HepG2 (cell line): ENCODE measurements around the gene PROX2. TPM values are rescaled to one million over a fixed set of nuclear protein-coding genes. Genes with fewer than 3 reads are reported as not detected.

Experiments
- EP300 ChIP-seq, 3 experiments: sonication (generic) in 1 of 3; formaldehyde crosslinking in 1 of 3; IDR thresholded peaks; 2 replicates each; pipeline versions ENCODE4 v1.5.1 to v1.6.1; 2011 to 2020; ENCODE audit warnings: low read depth in 2 of 3, low read length in 2 of 3, borderline replicate concordance in 1 of 3, improper control_type of control experiment in 1 of 3, mild to moderate bottlenecking in 1 of 3, missing genetic modification reagents in 1 of 3, moderate library complexity in 1 of 3
- HES4 ChIP-seq: sonication (generic); formaldehyde crosslinking; IDR thresholded peaks from 2 replicates; pipeline ENCODE4 v1.9.0; 2021; ENCODE audit warnings: mild to moderate bottlenecking, missing genetic modification reagents, borderline replicate concordance
- KMT2B ChIP-seq: IDR thresholded peaks from 2 replicates; pipeline ENCODE4 v1.6.1; 2016; ENCODE audit warnings: missing genetic modification reagents, missing compliant biosample characterization
- NFKB2 ChIP-seq: sonication (generic); formaldehyde crosslinking; IDR thresholded peaks from 2 replicates; pipeline ENCODE4 v1.4.0; 2020; ENCODE audit warnings: missing genetic modification reagents, borderline replicate concordance
- SCMH1 ChIP-seq: sonication (generic); formaldehyde crosslinking; IDR thresholded peaks from 2 replicates; pipeline ENCODE4 v1.9.0; 2021; ENCODE audit warnings: missing genetic modification reagents, mild to moderate bottlenecking, borderline replicate concordance
- SOX6 ChIP-seq, 2 experiments: fragments of 450-650 bp in 1 of 2; sonication (generic) in 1 of 2; formaldehyde crosslinking in 1 of 2; IDR thresholded peaks; 2 replicates each; pipeline versions ENCODE4 v1.4.0 to v1.6.1; 2017 to 2020; ENCODE audit warnings: antibody characterized with exemption in 1 of 2, mild to moderate bottlenecking in 1 of 2, missing genetic modification reagents in 1 of 2
- TBL1XR1 ChIP-seq: fragments of 150-350 bp; IDR thresholded peaks from 2 replicates; pipeline ENCODE4 v1.6.1; 2014; ENCODE audit warnings: borderline replicate concordance, low read length; ENCODE audit not compliant: partially characterized antibody
- ZNF142 ChIP-seq: sonication (generic); formaldehyde crosslinking; IDR thresholded peaks from 2 replicates; pipeline ENCODE4 v1.4.0; 2020; ENCODE audit warnings: missing genetic modification reagents
- ZNF513 ChIP-seq: sonication (generic); formaldehyde crosslinking; conservative IDR thresholded peaks from 2 replicates; pipeline ENCODE4 v1.5.0; 2020; ENCODE audit warnings: missing genetic modification reagents
- ZNF687 ChIP-seq: sonication (generic); formaldehyde crosslinking; IDR thresholded peaks from 2 replicates; pipeline ENCODE4 v1.5.1; 2020; ENCODE audit warnings: mild to moderate bottlenecking, missing genetic modification reagents, moderate library complexity
- ZNF775 ChIP-seq: sonication (generic); formaldehyde crosslinking; IDR thresholded peaks from 2 replicates; pipeline ENCODE4 v1.4.0; 2020; ENCODE audit warnings: missing genetic modification reagents, mild to moderate bottlenecking, moderate library complexity, borderline replicate concordance
- polyA plus RNA-seq, 8 experiments: library from polyadenylated mRNA; depleted of rRNA in 3 of 8; stranded (reverse) in 7 of 8; unstranded in 1 of 8; fragments of >200 nt; fragmentation: Illumina TruSeq in 4 of 8; extraction: Trizol in 4 of 8; gene quantifications; 2 replicates each; pipeline versions ENCODE4 v1.2.1 to v1.2.3, GENCODE V29; 2011 to 2016; ENCODE audit warnings: low read depth in 4 of 8, missing spikeins in 1 of 8, mixed read lengths in 1 of 8; ENCODE audit not compliant: insufficient read depth in 1 of 8
- total RNA-seq, 5 experiments: library from RNA; depleted of rRNA; stranded (reverse); fragments of >200 nt; fragmentation: Illumina TruSeq; extraction: Trizol; gene quantifications; 2 replicates each; pipeline ENCODE4 v1.2.3, GENCODE V29; 2016; ENCODE audit warnings: low read depth in 1 of 5
- TF ChIP-seq, protein P1 (sequence below): sonication (generic); formaldehyde crosslinking; IDR thresholded peaks from 2 replicates; pipeline ENCODE4 v1.5.0; 2020; ENCODE audit warnings: missing genetic modification reagents

PROX2 gene
- total and polyA plus RNA-seq, 2 of the 13 experiments (the other 11 are each of a cell fraction or from before 2014, with no cell fraction given): not detected

DNA sequence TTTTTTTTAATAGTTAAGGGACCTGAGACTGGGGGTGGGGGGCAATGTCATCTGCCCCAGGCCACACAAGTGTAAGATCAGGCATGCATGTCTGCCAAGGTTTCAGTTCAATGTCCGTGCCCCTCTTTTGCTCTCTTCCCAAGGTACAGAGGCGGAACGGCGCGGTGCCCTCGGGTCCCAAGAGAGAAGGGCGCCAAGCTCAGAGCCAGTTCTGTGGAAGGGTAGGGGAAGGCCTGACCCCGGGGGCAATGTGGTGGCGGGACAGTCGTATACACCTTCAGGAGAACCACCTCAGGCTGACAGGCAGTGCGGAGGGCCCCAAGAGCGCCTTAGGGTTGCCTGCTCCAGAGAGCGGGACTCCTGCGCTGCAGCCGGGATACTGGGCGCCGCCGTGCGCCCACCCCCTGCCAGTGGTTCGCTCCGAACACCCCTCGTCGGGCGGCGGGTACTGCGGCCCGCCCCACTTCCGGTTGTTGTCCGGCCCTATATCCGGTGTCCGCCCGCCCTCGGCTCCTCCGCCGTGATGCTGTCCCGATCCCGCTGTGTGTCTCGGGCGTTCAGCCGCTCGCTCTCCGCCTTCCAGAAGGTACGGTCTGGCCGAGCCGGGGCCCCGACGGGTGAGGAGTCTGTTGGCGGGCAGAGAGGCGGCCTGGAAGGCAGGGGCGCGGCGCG is 5.6 kb upstream of the PROX2 start, which contains the start of gene DLST (continued):
- TF ChIP-seq ZNF687 (CRISPR knock-in tag) (peak; percentile 91), ZNF775 (CRISPR knock-in tag) (no peak), ZNF142 (0 out of 2 replicates have a peak, but pooled peaks have one; percentile 31), TBL1XR1 (peak; percentile 4), EP300 (IDR thresholded peaks at IDR 0.05; ENCODE audit: low read depth in 2 of 2, low read length in 2 of 2) (0 out of 4 replicates have a peak, but pooled peaks of 1 of the 2 experiments have one; percentile 15), EP300 (CRISPR knock-in tag; IDR thresholded peaks at IDR 0.05; ENCODE audit: borderline replicate concordance) (no peak; the same call in 1 of the 2 replicates), KMT2B (CRISPR knock-in tag) (peak; percentile 94), SCMH1 (CRISPR knock-in tag) (no peak), NFKB2 (CRISPR knock-in tag) (peak; percentile 52; the same call in 1 of the 2 replicates), ZNF513 (CRISPR knock-in tag) (peak; percentile 89; the same call in 1 of the 2 replicates), SOX6 (IDR thresholded peaks at IDR 0.05) (no peak), SOX6 (CRISPR knock-in tag; IDR thresholded peaks at IDR 0.05) (peak; percentile 33; the same call in 1 of the 2 replicates), HES4 (no peak)
- TF ChIP-seq, protein P1, sequence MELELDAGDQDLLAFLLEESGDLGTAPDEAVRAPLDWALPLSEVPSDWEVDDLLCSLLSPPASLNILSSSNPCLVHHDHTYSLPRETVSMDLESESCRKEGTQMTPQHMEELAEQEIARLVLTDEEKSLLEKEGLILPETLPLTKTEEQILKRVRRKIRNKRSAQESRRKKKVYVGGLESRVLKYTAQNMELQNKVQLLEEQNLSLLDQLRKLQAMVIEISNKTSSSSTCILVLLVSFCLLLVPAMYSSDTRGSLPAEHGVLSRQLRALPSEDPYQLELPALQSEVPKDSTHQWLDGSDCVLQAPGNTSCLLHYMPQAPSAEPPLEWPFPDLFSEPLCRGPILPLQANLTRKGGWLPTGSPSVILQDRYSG (CRISPR knock-in tag): no peak
